H1 (cell line): ENCODE results near the gene CAST. TPM values are rescaled to one million over a fixed set of nuclear protein-coding genes. Genes with fewer than 3 reads are reported as not detected.

Experiments used
- CTCF ChIA-PET: fragments of 300-600 bp; sonication (Branson Sonifier 250); formaldehyde crosslinking; loops from one replicate; lab custom pipeline; 2021; ENCODE audit not compliant: partially characterized antibody; lab: Charles Lee
- POLR2A ChIA-PET: fragments of 300-600 bp; sonication (Branson Sonifier 250); formaldehyde crosslinking; loops from one replicate; lab custom pipeline; 2021; ENCODE audit warnings: inconsistent platforms; ENCODE audit not compliant: partially characterized antibody; lab: Charles Lee
- DNase-seq, 2 experiments: peaks; one replicate each; pipeline versions ENCODE4 v3.0.0 to v3.0.0-alpha.2; 2010 to 2022; ENCODE audit warnings: low spot score in 2 of 2, low read depth in 1 of 2, mixed read lengths in 1 of 2
- FAIRE-seq: peaks from 2 replicates; lab custom pipeline; 2011; peaks lifted over from hg19 to GRCh38; lab: Jason Lieb, UNC
- H2AFZ ChIP-seq: 2 replicates; pipeline ENCODE4 v1.8.1; 2012; ENCODE audit warnings: low read length, inconsistent platforms
- H2AK5ac ChIP-seq: 2 replicates; pipeline ENCODE4 v1.6.1; 2013; ENCODE audit warnings: low read depth, low read length
- H2BK120ac ChIP-seq: replicated peaks from 2 replicates; pipeline ENCODE3; 2013; ENCODE audit warnings: low read depth, low read length, inconsistent platforms
- H2BK12ac ChIP-seq: 2 replicates; pipeline ENCODE4 v1.6.1; 2013; ENCODE audit warnings: low read depth, low read length
- H2BK15ac ChIP-seq: 2 replicates; pipeline ENCODE4 v1.6.1; 2013; ENCODE audit warnings: low read length
- H2BK20ac ChIP-seq: 2 replicates; pipeline ENCODE4 v1.6.1; 2013; ENCODE audit warnings: low read length
- H2BK5ac ChIP-seq: 2 replicates; pipeline ENCODE4 v1.6.1; 2013; ENCODE audit warnings: low read depth, low read length
- H3K14ac ChIP-seq: 2 replicates; pipeline ENCODE4 v1.6.1; 2013; ENCODE audit warnings: inconsistent platforms; ENCODE audit not compliant: insufficient read length
- H3K18ac ChIP-seq: 2 replicates; pipeline ENCODE4 v1.6.1; 2013; ENCODE audit warnings: low read length; ENCODE audit errors: extremely low read depth
- H3K23ac ChIP-seq: 2 replicates; pipeline ENCODE4 v1.6.1; 2013; ENCODE audit warnings: inconsistent platforms; ENCODE audit not compliant: insufficient read length
- H3K23me2 ChIP-seq: 2 replicates; pipeline ENCODE4 v1.6.1; 2013; ENCODE audit warnings: low read depth, low read length
- H3K27ac ChIP-seq: 2 replicates; pipeline ENCODE4 v1.6.1; 2011; ENCODE audit warnings: low read depth, low read length, inconsistent platforms
- H3K27me3 ChIP-seq, 4 experiments: replicated peaks in 1 of 4; 1 replicate in 1 of 4; 2 replicates in 3 of 4; pipeline versions ENCODE4 v1.6.1 to v1.8.1; 2011 to 2013; ENCODE audit warnings: low read length in 3 of 4, mild to moderate bottlenecking in 3 of 4, inconsistent platforms in 2 of 4, mixed read lengths in 2 of 4, moderate library complexity in 1 of 4; ENCODE audit not compliant: control insufficient read depth in 3 of 4, insufficient read depth in 3 of 4; ENCODE audit errors: extremely low read depth in 1 of 4
- H3K36me3 ChIP-seq, 4 experiments: 2 replicates each; pipeline versions ENCODE4 v1.6.1 to v1.8.1; 2011 to 2013; ENCODE audit warnings: mild to moderate bottlenecking in 4 of 4, low read length in 3 of 4, moderate library complexity in 2 of 4, control low read depth in 1 of 4, inconsistent platforms in 1 of 4; ENCODE audit not compliant: insufficient read depth in 4 of 4, control insufficient read depth in 2 of 4
- H3K4ac ChIP-seq: replicated peaks from 2 replicates; pipeline ENCODE3; 2013; ENCODE audit warnings: low read length, low read depth, mixed read lengths, inconsistent platforms; ENCODE audit not compliant: insufficient read length
- H3K4me1 ChIP-seq, 4 experiments: replicated peaks in 1 of 4; 1 replicate in 1 of 4; 2 replicates in 3 of 4; pipeline versions ENCODE4 v1.6.1 to v1.8.1; 2011 to 2013; ENCODE audit warnings: low read length in 3 of 4, inconsistent platforms in 2 of 4, mixed read lengths in 1 of 4; ENCODE audit not compliant: insufficient read depth in 4 of 4, control insufficient read depth in 3 of 4
- H3K4me2 ChIP-seq, 2 experiments: 2 replicates each; pipeline versions ENCODE4 v1.6.1 to v1.8.1; 2011 to 2013; ENCODE audit warnings: low read depth in 2 of 2, low read length in 2 of 2, control low read depth in 1 of 2, inconsistent platforms in 1 of 2, mild to moderate bottlenecking in 1 of 2; ENCODE audit not compliant: insufficient read depth in 1 of 2
- H3K4me3 ChIP-seq, 4 experiments: fragments of 200-600, 300-600 bp in 1 of 4; sonication (generic), shearing (Covaris generic), sonication (Bioruptor Twin) in 1 of 4; 2 replicates each; pipeline versions ENCODE4 v1.5.1 to v1.8.1; 2011 to 2016; ENCODE audit warnings: low read length in 4 of 4, low read depth in 3 of 4, control low read depth in 2 of 4, inconsistent platforms in 2 of 4, mild to moderate bottlenecking in 2 of 4, mixed read lengths in 1 of 4, moderate library complexity in 1 of 4; ENCODE audit not compliant: insufficient read depth in 2 of 4; ENCODE audit errors: extremely low read depth in 1 of 4
- H3K56ac ChIP-seq: replicated peaks from 2 replicates; pipeline ENCODE3; 2013; ENCODE audit warnings: low read depth, mild to moderate bottlenecking, mixed read lengths, low read length, inconsistent platforms; ENCODE audit not compliant: insufficient read length
- H3K79me1 ChIP-seq: 2 replicates; pipeline ENCODE4 v1.6.1; 2013; ENCODE audit warnings: low read depth, low read length, control low read depth
- H3K79me2 ChIP-seq, 2 experiments: 2 replicates each; pipeline versions ENCODE4 v1.6.1 to v1.8.1; 2012 to 2013; ENCODE audit warnings: low read length in 2 of 2, mild to moderate bottlenecking in 2 of 2, inconsistent platforms in 1 of 2; ENCODE audit not compliant: insufficient read depth in 2 of 2, control insufficient read depth in 1 of 2
- H3K9ac ChIP-seq, 4 experiments: replicated peaks in 1 of 4; 1 replicate in 1 of 4; 2 replicates in 3 of 4; pipeline versions ENCODE4 v1.6.1 to v1.8.1; 2011 to 2013; ENCODE audit warnings: low read depth in 3 of 4, low read length in 3 of 4, control low read depth in 2 of 4, mild to moderate bottlenecking in 2 of 4, moderate library complexity in 2 of 4, inconsistent platforms in 1 of 4; ENCODE audit errors: extremely low read depth in 1 of 4
- H3K9me3 ChIP-seq, 2 experiments: 2 replicates each; pipeline versions ENCODE4 v1.6.1 to v1.8.1; 2012 to 2013; ENCODE audit warnings: mild to moderate bottlenecking in 2 of 2, moderate library complexity in 2 of 2, control low read depth in 1 of 2, inconsistent platforms in 1 of 2, low read depth in 1 of 2, low read length in 1 of 2, mixed read lengths in 1 of 2; ENCODE audit not compliant: insufficient read depth in 2 of 2
- H4K20me1 ChIP-seq, 2 experiments: replicated peaks in 1 of 2; 2 replicates each; pipeline versions ENCODE3 to v1.8.1; 2011 to 2013; ENCODE audit warnings: inconsistent platforms in 2 of 2, low read length in 2 of 2, mild to moderate bottlenecking in 1 of 2; ENCODE audit not compliant: insufficient read depth in 2 of 2, control insufficient read depth in 1 of 2
- H4K5ac ChIP-seq: 2 replicates; pipeline ENCODE4 v1.6.1; 2013; ENCODE audit warnings: low read length, low read depth, mixed read lengths, inconsistent platforms; ENCODE audit not compliant: insufficient read length
- H4K8ac ChIP-seq: 2 replicates; pipeline ENCODE4 v1.8.0; 2013; ENCODE audit warnings: mild to moderate bottlenecking, moderate library complexity, low read length, inconsistent platforms; ENCODE audit not compliant: insufficient read depth; ENCODE audit errors: extremely low read depth
- H4K91ac ChIP-seq: replicated peaks from 2 replicates; pipeline ENCODE3; 2013; ENCODE audit warnings: low read length, mixed read lengths, inconsistent platforms; ENCODE audit not compliant: insufficient read length
- CBX8 ChIP-seq: fragments of 300-800, 300-1000 bp; sonication (generic); IDR thresholded peaks from 2 replicates; pipeline ENCODE4 v1.7.1; 2016; ENCODE audit warnings: low read depth, low read length, borderline replicate concordance
- HDAC2 ChIP-seq, 2 experiments: fragments of 300-600 bp in 1 of 2; sonication (generic) in 1 of 2; IDR thresholded peaks; 2 replicates each; pipeline ENCODE4 v1.6.1; 2011 to 2012; ENCODE audit warnings: low read depth in 2 of 2, low read length in 2 of 2, mild to moderate bottlenecking in 2 of 2, moderate library complexity in 2 of 2, borderline replicate concordance in 1 of 2, inconsistent platforms in 1 of 2
- RNF2 ChIP-seq: fragments of 200-900, 300-1000 bp; sonication (generic); IDR thresholded peaks from 2 replicates; pipeline ENCODE4 v1.7.1; 2016; ENCODE audit warnings: borderline replicate concordance, low read depth, mild to moderate bottlenecking, antibody characterized with exemption, low read length; ENCODE audit not compliant: poor library complexity, severe bottlenecking; ENCODE audit errors: missing control alignments
- SUZ12 ChIP-seq: fragments of 200-600 bp; sonication (generic); IDR thresholded peaks from 2 replicates; pipeline ENCODE4 v1.6.1; 2012; ENCODE audit warnings: mild to moderate bottlenecking, inconsistent platforms, low read length, moderate library complexity, mixed read lengths
- polyA plus RNA-seq, 7 experiments: library from polyadenylated mRNA; depleted of rRNA in 3 of 7; stranded (reverse) in 5 of 7; unstranded in 2 of 7; fragments of >200 nt in 5 of 7; fragments of 200-250 nt in 2 of 7; gene quantifications; 1 replicate in 5 of 7; 2 replicates in 1 of 7; 4 replicates in 1 of 7; pipeline versions ENCODE4 v1.2.1 to v1.2.3, GENCODE V29; 2011 to 2013; ENCODE audit warnings: missing spikeins in 2 of 7, mixed read lengths in 2 of 7
- total RNA-seq: library from RNA; stranded (reverse); fragmentation: NEBNext Ultra II Directional; extraction: Animal tissue kit (Norgen Biotek cat#: 25700); gene quantifications from 2 replicates; pipeline ENCODE4 v1.2.1, GENCODE V29; 2021

The CAST gene
- total and polyA plus RNA-seq, 2 of the 8 experiments (the other 6 are each of a cell fraction or from before 2014, with no cell fraction given), result 9.0 to 48.2 TPM

- Histone ChIP-seq H4K8ac (no peak overlapping the region), H3K14ac (no peak overlapping the region), H2BK20ac (no peak overlapping the region), H3K27ac (no peak overlapping the region), H4K20me1 (no peaks in the 10 kb centered on the region), H4K5ac (no peak overlapping the region), H4K91ac (no peak overlapping the region), H2BK120ac (no peak overlapping the region), H3K9ac (no peak overlapping the region), H3K18ac (no peak overlapping the region), H2AK5ac (no peak overlapping the region), H3K4me2 (no peak overlapping the region), H3K27me3 (no peaks in the 10 kb centered on the region), H2BK15ac (no peak overlapping the region), H3K23me2 (no peaks in the 10 kb centered on the region), H3K79me2 (no peaks in the 10 kb centered on the region), H3K36me3 (peaks cover 0 to 2% (median 0%) of the 10 kb centered on the region in 4 experiments; a peak in 1 of 8 replicates), H2BK5ac (no peak overlapping the region), H2BK12ac (no peak overlapping the region), H3K4me1 (no peaks in the 10 kb centered on the region), H3K79me1 (no peaks in the 10 kb centered on the region), H3K56ac (no peak overlapping the region), H3K4ac (no peak overlapping the region), H2AFZ (no peak overlapping the region), H3K9me3 (no peaks in the 10 kb centered on the region), H3K23ac (no peak overlapping the region), H3K4me3 (no peak overlapping the region)
- DNase-seq, result no peak
- ChIA-PET CTCF (interaction anchor here (0.6 to 1.7 kb wide), 4 partner anchors 8 to 1157 kb away, joined by 3 to 4 read pairs (median 3); no protein-coding TSS in a partner anchor), POLR2A (no interaction called here)
- TF ChIP-seq SUZ12 (no peak), RNF2 (no peak), CBX8 (no peak), HDAC2 (IDR thresholded peaks at IDR 0.05; ENCODE audit: borderline replicate concordance in 1 of 2, low read depth in 2 of 2, low read length in 2 of 2) (no peak)
- no peak for FAIRE-seq
Observed at GRCh38 chr5:96780626-96781025, 118.5 kb downstream of the CAST start.
